ENCODE measurements around the gene FOXF2.

DNA sequence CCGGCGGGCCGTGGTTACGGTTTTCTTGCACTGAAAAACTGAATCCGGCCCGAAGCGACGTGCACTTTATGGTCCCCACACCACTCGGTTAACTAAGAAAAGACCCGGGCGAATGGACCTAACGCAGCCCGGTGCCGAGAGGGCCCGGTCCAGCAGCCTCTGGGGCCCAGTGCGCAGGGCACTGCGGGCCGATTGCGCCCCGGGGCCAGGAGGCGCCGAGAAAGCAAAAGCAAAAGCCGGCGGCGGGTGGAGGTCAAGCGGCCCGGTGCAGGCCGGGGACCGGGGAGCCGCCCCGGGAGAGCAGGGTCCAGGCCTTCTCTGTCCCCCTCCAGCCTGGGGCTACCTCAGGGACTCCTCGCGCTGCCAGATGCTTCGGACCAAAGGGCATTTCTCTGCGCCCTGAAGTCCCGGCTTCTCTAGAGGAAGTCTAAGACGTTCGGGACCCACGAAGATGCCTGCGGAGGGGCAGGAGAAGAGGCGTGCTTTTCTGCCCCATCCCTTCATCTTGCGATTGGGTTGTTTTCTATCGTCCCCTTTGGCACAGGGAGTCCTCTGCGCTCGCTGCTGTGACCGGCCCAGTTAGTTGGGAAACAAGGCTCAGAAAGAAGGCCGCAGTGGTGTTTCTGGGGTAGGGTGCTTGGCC, 4.4 kb downstream of the FOXF2 start:
- TF ChIP-seq POLR2AphosphoS5 (IDR thresholded peaks at IDR 0.05), result no peak
- TF ChIP-seq, protein P1, sequence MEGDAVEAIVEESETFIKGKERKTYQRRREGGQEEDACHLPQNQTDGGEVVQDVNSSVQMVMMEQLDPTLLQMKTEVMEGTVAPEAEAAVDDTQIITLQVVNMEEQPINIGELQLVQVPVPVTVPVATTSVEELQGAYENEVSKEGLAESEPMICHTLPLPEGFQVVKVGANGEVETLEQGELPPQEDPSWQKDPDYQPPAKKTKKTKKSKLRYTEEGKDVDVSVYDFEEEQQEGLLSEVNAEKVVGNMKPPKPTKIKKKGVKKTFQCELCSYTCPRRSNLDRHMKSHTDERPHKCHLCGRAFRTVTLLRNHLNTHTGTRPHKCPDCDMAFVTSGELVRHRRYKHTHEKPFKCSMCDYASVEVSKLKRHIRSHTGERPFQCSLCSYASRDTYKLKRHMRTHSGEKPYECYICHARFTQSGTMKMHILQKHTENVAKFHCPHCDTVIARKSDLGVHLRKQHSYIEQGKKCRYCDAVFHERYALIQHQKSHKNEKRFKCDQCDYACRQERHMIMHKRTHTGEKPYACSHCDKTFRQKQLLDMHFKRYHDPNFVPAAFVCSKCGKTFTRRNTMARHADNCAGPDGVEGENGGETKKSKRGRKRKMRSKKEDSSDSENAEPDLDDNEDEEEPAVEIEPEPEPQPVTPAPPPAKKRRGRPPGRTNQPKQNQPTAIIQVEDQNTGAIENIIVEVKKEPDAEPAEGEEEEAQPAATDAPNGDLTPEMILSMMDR (IDR thresholded peaks at IDR 0.05), result no peak
- no peak for TF ChIP-seq POLR2A (IDR thresholded peaks at IDR 0.05)
